Cortex of kidney (tissue), 1 donor: ENCODE measurements around the gene NFIA.

Source experiments
- DNase-seq: peaks from one replicate; lab custom pipeline; 2025; lab: John Stamatoyannopoulos, UW

NFIA gene

DNA sequence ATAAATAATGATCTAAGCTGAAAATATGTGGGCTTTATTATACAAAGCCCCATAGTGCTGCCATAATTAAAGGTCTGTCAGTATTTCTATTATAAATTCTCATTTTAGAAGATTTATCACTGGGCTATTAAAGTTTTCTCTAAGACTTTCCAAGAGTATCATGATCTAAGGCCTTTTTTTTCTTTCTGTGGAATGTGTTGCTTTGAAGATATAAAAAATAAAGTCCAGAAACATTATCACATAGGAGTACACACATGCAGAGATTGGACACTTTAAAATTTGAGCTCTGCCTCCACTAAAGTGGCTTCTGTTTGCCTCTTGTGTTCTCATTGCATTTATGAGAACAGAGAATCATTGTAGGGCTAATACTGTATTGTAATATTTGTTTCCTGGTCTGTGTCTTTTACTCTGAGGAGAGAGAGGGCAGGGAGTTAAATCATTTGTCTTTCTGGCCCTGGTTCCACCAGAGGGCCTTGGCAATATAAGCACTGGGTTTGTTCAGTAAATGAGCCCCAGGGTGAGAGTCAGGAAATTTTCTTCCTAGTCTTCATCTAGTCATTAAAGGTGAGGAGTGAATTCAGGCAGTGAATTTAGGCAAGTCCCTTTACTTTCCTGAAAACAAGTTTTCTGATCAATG is 70.2 kb downstream of the NFIA start:
- no peak for DNase-seq

DNA sequence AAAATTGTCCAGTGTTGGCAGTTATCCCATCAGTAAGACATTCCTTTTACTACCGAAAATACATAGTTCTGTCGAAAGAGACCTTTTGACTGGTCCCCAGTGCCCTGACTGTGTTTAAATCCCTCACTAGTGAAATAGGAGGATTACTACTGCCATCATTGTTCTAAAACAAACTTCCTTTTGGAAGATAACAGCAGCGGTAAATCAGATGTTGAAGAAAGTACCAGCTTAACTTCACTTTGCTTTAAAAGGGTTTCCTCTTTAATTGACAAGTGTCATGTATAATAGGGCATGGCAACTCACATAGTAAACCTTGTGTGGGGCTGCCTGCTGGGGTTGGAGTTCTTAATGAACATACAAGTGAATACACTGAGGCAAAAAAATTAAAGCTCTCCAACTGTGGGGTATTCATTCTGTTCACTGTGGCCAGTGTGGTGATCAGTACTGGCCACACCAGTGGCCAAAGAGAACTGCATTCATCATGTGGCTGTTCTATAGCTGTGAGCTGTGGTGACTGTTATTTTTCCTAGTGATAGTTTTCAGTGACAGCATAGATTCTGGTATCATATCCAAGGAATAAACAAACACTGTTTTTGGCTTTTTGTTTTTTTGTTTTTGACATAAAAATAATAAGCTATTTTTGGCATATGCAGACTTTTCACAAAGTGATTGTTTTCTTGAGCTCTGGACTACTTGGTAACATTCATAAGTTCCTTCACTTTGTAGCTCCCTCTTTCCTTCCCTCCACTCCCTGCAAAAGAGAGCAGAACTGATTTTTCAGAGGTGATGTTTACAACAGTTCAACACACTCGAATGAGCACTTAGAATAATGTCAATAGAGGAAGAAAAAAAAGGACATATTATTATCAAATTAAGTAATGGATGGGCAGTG is 74.5 kb downstream of the NFIA start:
- no peak for DNase-seq

DNA sequence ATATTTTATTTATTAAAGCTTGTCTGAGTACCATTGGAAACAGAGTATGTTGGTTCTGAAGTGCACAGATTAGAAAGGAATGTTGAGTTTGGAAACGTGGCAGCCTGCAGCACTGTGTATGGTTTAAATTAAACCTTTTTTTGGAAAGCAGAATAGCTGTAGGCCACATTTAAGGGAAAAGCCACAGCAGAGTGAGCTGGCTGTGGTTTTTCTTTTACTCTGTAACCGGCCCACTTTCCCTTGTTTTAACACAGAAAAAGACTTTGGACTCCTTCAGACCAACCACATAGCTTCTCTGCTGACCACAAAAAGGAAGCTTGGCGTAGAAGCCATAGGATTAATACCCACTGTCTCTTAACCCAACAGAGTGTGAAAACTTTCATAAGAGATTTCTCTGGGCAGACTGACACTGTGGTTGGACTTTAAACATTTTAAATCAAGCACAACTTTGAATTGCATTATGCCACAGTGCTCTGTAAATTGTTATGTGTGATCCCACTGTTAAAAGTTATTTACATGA is 75.2 kb downstream of the NFIA start:
- DNase-seq, result no peak

DNA sequence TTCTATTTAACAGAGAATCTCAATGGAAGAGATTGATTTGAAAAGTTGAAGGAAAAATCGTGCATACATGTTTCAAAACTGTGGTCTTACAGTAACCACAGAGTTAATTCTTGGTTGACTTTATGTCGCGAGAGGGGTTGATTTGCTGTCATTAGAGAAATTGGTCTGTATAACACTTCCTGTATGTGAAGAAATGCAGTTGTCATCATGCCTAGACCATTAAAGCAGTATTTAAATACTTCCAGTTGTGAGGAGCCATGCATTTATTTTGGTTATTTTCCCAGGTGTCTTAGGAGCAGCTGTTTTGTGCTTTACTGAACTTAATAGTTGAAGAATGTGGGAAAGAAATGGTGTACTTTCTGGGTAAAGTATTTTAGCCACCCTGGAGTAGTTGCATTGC is 76.2 kb downstream of the NFIA start:
- no peak for DNase-seq

DNA sequence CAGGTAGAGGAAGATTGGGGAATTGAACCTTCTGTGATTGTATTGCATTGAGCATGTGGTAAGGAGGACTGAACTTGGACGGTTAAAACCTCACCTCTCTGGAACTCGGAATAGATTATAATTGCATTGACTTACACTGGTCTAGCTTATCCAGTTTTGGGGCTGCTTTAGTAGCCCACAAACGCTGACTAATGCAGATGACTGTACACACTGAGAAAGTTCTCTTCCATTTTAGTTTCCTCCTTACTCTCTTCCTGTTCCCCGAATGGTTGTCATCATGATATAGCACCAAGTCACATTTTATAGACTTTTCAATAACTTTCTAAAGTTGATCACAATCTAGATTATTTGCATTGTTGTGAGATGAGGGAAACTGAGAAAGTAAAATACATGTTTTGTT is 78.2 kb downstream of the NFIA start:
- DNase-seq, result no peak

DNA sequence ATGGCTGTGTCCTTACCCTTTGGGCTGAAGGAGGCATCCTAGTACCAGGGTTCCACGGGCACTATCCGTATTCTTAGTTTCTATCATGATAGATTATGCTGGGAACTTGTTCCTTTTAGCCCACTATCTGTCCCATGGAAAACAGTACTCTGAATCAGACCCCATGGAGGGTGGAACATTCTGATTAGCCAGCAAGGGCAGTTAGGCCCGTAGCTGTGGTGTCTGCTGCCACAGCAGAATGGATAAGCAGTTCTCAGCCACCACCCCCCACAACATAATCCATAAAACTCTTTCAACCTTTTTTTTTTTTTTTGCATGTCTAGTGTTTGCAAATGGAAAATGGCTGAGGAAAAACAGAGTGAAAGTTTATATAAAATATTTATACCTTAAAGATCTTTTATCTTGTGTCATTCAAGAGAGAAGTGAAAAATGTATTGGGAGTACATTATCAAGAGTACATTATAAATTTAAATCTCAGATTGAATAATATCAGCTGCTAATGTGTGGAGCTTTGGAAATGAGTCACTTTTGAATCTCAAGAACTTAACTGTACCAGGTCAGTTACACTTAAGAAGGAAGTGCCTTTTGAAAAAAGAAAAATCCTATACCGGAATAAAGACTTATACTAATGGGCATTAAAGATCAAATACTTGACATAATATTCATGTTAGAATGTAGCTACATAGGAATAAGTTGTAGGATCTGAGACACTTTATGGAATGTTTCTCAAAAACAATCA is 80.3 kb downstream of the NFIA start:
- DNase-seq, result no peak

DNA sequence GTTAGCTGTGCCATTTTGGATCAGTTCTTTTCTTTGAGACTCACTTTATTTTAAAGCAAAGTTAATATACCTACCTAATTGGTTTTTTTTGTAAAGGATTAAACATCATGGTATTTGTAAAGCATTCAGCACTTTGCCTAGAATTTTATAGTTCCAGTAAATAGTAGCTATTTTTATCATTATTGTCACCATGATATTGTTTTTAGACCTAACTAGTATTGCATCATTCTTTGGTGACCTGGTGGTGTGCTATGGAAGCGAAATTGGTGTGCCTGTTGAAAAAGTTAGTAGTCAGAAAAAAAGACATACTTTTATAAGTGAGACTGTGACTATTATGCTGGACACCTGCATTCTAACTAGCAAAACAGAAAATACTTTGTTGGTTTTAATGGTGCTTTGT is 81.0 kb downstream of the NFIA start:
- no peak for DNase-seq

DNA sequence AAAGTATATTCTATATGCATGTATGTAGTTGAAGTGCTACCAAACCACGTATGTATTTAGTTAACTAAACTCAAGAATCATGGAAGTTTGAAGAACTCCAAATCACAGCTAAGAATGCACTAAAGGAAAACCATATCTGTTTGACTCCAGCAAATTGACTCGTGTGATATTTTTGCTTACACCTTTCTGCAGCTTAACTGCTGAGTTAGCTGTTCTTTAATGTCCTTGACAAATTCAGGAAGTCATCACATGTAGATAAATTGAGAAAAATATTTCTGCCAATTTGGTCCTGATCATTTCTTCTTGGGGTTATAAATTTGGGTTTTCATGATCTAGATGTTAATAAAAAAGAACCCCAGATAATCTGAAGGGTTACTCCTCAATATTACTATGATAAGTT is 83.0 kb downstream of the NFIA start:
- DNase-seq, result no peak

DNA sequence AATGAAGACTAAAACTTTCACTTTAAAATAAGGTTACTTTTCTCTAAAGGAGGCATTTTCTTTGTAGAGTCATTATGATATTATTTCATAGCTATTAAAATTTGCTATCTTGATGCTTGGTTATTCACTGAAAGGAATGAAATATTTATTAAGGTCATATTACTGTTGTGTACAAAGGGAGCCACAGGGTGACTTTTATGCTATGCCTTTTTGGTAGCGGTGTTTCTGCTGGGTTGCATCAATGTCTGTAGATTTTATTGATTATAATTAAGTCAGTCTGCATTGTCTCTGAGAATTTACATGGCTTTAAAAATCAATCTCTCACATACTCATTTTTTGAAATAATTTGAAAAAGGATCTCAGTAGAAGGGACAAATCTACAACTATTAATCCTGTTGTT is 84.9 kb downstream of the NFIA start:
- DNase-seq, result no peak

DNA sequence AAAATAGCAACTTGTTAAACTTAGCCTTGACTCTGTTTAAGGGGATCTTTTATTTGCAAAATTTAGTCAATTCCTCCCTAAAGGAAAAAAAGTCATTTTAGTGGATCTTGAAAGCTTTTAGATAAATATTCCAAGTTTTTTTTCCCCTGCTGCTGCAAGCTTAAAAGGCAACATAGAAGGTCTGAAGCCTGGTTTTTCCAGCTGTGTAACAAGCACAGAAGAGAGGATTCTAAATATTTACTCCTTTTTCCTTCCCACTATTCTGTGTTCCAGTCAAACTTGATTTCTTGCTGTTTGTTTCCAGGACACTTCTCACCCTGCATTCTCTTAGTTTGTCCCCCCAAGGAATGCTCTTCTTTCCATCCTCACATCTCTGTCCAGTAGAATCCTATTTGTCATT is 86.7 kb downstream of the NFIA start:
- no peak for DNase-seq

DNA sequence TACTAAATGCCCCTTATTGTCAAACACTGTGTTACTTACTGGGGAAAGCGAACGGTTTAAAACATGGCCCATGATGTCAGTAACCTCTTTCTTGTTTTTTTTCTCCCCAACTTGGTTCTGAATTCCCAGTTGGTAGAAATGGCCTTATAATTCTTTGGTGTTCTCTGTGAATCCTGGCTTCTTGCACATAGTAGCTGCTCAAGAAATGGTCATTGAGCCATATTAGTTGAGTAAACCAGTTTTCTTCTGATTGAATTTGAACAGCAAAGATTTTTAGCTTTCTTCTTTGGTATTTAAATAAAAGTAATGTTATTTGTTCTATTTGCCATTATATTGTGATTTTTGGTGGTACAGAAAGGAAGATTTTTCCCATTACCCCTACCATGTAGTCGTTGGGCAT is 87.3 kb downstream of the NFIA start:
- DNase-seq, result no peak

DNA sequence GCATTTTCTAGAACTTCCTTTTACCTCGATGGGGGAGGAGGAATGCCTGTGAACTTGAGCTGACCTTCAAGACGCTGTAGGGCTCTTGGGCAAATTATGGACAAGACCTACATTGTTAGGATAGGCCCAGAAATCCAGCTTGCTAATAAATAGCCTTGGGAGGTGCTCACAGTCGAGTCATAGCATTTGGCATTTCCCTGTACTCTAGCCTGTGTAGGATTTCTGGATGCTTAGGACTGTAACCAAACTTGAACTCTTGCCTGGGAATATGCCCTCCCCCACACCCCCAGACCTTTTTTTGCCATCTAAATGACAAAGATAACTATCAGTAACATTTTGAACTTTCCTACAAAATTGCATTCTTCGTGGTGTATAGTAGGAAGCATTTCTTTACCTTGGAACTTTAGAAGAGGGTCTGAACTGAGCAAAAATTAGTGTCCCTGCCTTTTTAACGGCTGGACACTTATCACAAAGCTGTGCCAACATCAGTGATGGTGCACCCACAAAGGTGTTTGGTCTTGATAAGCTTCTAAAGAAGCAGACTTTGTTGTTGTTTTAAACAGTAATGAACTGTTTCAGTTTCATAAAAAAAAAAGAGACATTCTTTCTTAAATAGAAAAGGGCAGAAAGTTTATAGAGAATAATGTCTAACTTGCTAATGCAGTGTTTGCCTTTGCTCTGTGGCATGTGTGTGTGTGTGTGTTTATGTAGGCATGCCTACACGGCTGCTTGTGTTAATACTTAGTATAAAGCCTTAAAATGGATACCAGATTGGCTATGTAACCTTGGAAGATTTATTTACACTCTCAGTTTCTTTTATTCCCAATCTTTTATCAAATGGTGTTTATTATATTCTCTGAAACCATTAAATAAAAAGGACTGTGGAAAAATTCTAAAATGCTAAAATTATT is 88.2 kb downstream of the NFIA start:
- no peak for DNase-seq

DNA sequence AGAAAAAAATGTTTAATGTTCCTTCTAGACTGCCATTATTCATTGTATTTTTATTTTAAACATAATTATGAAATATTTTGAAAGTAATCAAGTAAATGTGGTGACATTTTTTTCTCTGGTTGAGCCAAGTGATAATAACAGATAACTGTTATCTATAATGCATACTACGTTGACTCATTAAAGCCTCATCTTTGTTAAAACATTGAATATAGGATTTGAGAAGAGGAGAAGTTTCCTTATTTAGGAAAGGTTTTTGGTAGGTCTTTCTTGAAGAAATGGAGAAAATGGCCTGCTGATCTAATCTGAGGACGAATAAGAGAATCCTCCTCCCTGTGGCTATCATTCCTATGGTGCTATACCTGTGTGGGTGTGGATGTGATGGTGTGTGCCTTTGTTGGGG is 89.0 kb downstream of the NFIA start:
- DNase-seq, result no peak

DNA sequence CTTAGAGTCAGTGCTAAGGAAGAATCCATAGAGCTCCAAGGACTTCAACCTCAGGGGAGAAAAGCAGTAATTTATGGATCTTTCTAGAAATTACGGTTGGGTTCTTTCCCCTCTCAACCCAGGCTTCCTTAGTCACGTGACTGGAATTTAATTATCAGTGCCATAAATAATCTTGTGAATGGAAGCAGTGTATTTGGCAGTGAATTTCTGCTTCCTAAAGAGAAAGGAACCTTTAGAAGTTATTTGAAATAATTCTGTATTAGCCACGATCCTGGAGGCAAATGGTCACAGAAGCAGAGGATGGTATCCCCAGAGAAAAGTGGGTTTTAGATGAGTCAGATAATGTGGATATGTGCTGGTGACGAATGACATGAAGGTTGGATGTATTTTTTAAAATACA is 89.6 kb downstream of the NFIA start:
- DNase-seq, result no peak

DNA sequence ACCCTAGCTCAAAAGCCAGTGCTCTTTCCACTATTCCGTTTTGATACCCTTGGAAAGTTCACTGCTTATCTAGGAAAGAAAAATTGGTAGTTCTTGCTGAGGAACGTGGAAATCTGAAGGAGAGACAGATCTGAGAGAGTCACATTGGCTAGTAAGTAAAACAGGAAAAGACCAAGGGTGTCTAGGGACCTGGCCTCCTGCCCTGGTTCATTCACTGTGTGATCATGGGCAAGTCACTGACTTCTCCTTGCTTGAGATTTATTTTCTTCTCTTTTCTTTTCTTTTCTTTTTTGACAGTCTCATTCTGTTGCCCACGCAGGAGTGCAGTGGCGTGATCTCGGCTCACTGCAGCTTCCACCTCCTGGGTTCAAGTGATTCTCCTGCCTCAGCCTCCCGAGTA is 90.8 kb downstream of the NFIA start:
- no peak for DNase-seq

DNA sequence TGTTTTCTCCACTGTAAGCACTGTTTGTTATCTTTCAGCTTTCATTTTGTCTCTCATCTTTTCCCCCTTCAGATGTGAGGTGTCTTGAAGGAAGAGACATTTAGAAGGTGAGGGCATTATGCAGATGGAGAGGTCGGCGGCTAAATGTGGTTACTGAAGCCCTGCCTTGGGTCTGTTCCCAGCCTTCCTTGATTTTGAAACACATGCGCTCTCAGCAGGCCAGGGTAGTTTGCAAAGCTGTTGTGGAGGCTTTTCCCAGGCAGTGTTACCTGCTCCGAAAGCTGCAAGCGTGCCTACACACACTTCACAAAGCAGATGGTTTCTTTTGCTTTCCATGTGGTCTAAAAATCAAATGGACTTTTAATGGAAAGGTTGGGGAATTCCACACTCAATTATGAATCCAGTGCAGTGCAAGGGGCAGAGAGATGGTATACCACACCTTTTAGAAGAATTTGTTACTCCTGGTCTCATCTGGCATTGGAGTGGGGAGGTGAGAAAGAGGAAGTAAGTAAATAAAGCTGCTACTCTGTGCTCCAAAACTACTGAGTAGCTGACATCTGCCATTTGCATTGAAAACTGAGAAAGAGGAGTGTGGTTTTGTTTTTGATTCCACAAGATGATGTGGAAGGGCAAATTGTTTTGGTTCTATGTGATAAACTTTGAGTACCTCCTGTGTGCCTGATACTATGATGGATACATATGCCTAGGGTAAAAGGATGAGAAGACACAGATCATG is 91.9 kb downstream of the NFIA start:
- DNase-seq, result no peak

DNA sequence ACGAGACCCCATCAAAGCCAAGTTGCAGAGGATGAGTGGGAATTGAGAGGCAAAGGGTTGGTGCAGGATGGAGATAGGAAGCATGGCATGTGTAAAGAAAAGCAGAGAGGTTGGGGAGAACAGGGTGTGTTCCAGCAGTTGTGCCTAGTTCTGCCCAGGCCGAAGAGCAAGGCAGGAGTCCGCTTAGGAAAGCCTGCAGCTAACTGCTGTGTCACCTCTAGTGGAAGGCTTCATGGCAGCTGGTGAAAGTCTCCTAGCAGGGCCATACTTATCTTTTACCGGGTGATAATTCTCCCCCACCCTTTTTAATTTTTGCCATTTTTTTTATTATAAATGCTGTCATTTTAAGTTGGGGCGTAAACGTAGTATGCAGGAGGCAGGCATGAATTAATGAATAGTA is 93.6 kb downstream of the NFIA start:
- no peak for DNase-seq

DNA sequence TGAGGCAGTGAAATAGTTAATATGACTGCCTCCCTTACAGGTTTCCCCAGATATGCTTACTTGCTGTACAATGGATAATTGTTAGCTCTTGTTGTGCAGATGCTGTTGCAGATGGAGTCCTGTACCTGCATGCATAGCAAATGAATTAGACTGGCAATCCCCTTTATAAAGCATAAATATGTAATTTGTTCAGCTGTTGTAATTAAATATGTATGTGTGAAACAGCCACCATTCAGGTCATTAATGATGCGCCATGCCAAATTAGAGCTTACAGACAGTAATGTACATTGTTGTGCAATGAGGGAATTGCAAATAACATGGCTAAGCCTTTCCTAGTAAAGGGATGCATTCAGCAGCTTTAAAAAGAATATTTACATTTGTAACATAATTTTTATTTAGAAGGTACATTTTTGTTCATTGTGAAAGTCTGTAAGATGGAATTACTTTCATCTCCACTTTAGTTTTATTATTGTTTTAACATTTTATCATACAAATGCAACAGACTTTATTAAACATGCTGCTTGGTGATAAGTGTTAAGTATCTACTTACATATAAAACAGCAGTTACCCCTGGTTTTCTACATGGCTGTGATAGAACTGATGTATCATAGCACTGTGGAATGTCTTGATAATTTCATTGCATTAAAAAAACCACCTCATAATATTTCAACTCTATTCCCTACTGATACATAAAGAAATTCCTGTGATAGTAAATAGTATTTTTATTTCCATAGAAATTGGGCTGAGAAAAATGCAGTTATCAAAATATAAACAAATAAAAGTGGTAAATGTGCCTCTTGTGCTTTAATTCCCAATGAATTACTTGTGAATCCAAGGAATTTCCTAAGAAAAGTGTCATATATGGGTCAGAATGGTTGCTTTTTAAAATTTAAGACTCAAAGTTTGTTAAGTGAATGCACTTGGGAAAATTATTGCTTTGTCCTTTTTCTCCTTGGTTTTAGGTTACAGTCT is 99.0 kb downstream of the NFIA start:
- DNase-seq, result no peak

DNA sequence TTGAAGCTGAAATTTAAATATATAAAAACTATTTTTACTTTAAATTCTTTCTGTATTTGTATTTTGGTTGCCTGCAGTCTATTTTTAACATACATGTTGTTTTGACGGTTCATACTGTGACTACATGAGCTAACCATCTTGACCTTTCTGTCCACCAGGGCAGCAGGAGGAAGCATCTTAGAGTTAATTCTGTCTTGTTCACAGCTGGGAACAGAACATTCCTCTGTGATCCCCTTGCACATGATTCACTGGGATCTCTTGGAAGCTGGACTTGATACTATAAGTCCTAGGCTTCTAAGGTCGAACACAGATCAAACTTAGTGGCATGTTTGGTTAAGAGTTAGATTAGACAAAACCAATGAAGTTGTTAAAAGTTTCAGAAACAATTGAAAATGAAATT is 99.7 kb downstream of the NFIA start:
- no peak for DNase-seq

DNA sequence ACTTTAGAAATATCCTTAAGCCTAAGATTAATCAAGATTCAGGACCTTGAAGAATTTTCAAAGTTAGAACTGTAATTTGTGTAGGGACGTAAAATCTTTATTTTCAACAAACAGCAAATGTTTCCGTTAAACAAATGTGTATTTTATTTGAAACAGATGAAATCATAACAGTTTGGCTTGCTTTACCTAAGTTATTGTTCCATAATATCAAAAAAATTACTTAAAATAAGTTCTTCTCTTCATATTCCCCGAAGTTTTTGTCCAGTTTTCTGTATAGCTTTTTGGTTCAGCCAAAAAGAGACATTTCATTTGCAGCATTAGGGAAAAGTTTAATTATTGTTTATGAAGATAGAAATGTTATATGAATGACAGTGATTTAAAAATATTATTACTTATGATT is 100.1 kb downstream of the NFIA start:
- DNase-seq, result no peak
